Skin epidermis (tissue), 12 donors: Measurements from ENCODE around the gene GPR143.
"Not testable (repeated sequence)": the region's sequence is repeated elsewhere in the genome, so short reads cannot be mapped to it uniquely, and the experiment has no call there.

Source experiments
- H3K27ac ChIP-seq, 21 experiments: fragments of 200-600 bp; sonication (generic) in 11 of 21; one replicate each; pipeline ENCODE4 v1.5.0; 2020; ENCODE audit warnings: mild to moderate bottlenecking in 3 of 21, inconsistent platforms in 2 of 21, moderate library complexity in 2 of 21
- H3K4me3 ChIP-seq, 7 experiments: fragments of 200-600 bp; sonication (generic) in 2 of 7; one replicate each; pipeline ENCODE4 v1.5.0; 2020; ENCODE audit warnings: inconsistent platforms in 2 of 7, mild to moderate bottlenecking in 2 of 7, moderate library complexity in 1 of 7

The GPR143 gene

GRCh38 chrX:9772943-9773342 is 7.3 kb upstream of the GPR143 start:
- no peak overlapping the region for H3K4me3 ChIP-seq
- no peak overlapping the region for H3K27ac ChIP-seq

- H3K27ac ChIP-seq = no peak overlapping the region
- H3K4me3 ChIP-seq = no peak overlapping the region
Measured at GRCh38 chrX:9770319-9770718, 4.7 kb upstream of the GPR143 start.

- not testable (repeated sequence) for H3K4me3 ChIP-seq, H3K27ac ChIP-seq
Measured at GRCh38 chrX:9768321-9768839, 2.7 kb upstream of the GPR143 start.

DNA sequence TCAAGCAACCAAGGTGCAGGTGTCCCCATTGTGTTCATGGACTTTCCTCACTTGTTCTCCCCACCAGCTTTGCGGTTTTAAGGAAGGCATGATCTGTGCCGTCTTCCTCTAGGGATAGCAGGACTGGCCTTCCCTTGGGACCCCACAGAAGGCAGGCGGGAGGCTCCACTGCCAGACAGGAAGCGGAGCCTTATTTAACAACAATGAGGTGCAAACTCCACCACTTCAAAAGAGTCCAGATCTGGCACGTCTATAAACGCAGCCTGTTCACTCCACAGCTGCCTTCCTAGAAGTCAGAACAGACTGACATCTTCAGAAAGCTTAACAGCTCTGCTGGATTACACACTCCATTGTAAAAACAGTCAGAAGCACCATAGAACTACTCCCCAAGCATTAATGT is 1.7 kb upstream of the GPR143 start:
- Histone ChIP-seq H3K27ac (no peak overlapping the region), H3K4me3 (no peak overlapping the region)

DNA sequence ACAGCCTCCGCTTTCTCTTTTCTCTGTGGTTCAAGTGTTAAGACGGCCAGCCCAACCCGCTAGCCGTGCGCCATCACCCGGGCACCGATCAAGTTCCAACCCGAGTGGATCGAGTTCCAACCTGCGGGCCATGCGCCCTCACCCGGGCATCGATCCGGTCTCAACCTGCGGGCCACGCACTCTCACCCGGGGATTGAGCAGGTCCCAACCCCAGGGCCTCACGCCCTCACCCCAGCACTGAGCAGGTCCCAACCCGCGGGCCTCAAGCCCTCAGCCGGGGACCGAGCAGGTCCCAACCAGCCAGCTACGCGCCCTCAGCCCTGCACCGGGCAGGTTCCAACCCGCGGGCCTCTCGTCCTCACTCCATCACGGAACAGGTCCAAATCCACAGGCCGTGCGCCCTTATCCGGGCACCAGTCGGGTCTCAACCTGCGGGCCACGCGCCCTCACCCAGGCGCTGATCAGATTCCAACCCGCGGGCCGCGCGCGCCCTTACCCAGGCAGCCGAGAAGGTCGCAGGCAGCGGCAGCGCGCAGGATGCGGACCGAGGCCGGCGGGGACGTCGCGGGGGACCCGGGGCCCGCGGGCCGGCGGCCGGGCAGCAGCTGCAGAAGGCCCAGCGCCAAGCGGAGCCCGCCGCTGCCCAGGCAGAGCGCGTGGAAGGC is 443 bp downstream of the GPR143 start:
- Histone ChIP-seq H3K27ac (peak overlapping the region in 2 of 21 experiments; percentile 13 to 27), H3K4me3 (no peak overlapping the region)

DNA sequence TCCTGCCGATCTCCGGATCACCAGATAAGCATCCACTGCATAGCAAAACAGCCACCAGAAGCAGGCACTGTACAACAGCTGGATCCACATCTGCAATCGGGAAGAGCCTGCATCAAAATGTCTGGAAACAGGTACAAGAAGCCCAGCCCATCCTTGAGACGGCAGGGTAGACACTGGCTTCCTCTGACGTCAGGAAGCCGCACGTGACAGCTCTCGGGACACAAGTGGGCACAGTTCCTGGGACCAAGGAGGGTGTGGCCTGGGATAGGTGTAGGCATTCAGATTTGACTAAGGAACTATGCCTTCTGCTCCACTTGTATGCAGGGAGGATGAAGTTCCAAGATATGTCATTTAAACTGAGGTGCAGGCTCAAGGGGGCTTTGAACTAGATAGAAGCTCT is 6.3 kb downstream of the GPR143 start:
- Histone ChIP-seq H3K27ac (no peak overlapping the region), H3K4me3 (no peak overlapping the region)

GRCh38 chrX:9758021-9758638 is 7.5 kb downstream of the GPR143 start:
- Histone ChIP-seq H3K27ac (no peak overlapping the region), H3K4me3 (no peak overlapping the region)

DNA sequence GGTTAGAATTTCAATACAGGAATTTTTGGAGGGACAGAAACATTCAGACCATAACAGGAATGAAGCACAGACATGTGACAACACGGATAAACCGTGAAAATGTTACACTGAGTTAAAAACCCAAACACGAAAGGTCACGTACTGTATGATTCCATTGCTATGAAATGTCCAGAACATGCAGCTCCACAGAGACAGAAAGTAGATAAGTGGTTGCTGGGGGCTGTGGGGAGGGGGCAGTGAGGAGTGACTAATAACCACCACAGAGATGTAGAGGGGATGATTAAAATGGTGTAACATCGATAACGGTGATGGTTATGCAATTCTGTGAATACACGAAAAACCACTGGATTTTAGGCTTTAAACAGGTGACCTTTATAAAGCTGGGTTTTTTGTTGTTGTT is 8.3 kb downstream of the GPR143 start:
- Histone ChIP-seq H3K4me3 (no peak overlapping the region), H3K27ac (no peak overlapping the region)

DNA sequence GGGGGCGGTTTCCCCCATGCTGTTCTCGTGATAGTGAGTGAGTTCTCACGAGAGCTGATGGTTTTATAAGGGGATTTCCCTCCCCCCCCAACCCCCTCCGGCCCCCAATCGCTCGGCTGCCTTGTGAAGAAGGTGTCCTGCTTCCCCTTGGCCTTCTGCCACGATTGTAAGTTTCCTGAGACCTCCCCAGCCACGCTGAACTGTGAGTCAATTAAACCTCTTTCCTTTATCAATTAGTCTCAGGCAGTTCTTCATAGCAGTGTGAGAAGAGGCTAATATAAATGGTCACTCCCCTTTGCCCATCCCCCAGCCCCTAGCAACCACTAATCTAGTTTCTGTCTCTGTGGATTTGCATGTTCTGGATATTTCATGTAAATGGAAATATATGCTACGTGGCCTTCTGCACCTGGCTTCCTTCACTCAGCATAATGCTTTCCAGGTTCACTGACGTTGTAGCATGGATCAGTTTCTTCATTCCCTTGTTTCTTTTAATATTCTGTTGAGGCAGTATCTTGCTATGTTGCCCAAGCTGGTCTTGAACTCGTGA is 16.4 kb downstream of the GPR143 start:
- Histone ChIP-seq H3K27ac (no peak overlapping the region), H3K4me3 (no peak overlapping the region)

- Histone ChIP-seq H3K27ac (no peak overlapping the region), H3K4me3 (no peak overlapping the region)
Measured at GRCh38 chrX:9747644-9748043, 18.0 kb downstream of the GPR143 start.

DNA sequence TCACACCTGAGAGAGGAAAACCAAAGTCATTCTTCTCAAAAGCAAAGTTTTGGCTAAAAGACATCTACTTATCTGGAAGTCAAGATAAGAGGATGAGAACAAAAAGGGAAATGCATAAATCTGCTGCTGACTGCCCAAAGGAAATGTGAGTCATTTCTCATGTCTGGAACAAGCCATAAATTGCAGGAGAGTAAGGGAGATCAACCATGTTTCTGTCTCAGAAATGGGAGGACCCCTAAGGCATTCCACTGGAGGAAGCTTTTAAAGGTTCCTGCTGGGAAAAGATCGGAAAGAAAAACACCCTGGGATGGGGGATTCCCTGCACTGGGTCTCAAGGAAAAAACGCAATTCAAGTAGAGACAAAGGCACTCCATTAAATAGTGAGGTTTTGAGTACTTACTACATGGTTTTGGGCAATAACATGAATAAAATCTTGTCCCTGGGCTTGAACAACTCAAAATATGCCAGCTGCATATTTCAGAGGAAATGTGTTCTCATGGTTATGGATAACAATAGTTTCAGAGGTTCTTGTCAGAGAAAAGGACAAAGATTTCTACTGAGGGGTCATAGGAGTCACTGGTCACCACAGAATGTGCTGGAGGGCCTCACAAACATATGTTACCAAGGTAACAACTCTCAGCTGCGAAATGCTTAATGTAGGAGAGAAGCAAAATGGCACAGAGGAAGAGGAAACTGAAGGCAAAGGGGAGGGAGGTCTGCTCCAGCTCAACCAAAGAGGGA is 19.3 kb downstream of the GPR143 start:
- H3K27ac ChIP-seq = peak overlapping the region in 4 of 21 experiments; percentile 9 to 50 (median 13)

DNA sequence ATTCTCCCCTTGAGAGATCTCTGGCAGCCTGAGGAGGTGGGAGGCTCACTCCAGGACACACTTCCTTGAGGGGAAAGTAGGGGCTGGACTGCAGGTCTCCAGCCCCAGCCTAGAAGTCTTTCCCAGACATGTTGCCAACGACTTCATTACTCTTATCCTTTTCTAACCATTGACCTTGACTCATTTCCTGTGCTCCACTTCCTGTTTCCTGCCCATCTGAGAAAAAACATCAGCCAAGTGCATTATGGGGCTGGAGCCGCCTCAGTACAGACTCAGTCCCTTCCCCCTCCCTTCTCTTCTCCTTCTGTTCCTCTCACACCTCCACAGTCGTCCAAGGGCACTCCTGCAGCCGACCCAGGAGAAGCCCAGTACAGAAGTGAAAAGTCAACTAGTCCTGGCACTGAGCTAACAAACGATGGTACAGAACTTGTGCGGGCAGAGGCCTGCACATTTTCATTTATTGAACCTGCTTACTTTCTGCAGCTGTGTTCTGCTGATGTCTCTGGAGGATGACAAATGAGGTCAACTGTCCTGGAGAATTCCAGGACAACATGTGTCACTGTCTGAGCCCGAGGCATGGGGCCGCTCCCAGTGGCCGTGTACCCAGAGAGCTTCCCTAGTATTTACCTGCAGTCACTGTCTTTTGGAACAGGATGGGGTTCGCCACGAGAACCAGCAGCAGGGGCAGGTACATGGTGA is 20.1 kb downstream of the GPR143 start:
- H3K27ac ChIP-seq = peak overlapping the region in 3 of 21 experiments; percentile 9 to 50 (median 11)
- no peak overlapping the region for H3K4me3 ChIP-seq

More for the DNA sequence above, 19.3 kb downstream of the GPR143 start:
- no peak overlapping the region for H3K4me3 ChIP-seq

DNA sequence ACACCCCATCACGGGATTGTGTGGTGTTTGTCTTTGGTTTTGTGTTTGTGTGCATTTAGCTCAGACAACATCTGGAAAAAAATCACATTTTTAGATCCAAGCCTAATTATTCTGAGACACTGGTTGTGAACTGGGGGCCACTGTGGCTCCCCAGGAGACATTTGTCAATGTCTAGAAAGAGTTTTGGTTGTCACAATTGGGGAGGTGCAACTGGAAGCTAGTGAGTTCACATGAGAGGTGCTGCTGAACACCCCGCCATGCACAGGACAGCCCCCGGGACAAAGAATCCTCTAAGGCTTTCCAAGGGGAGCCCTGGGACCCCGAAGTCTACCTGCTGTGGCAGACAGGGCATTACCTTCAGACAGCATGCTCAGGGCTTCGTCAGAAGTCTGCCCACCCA is 26.5 kb downstream of the GPR143 start:
- H3K27ac ChIP-seq = no peak overlapping the region
- H3K4me3 ChIP-seq = no peak overlapping the region

GRCh38 chrX:9738151-9738550 is 27.5 kb downstream of the GPR143 start:
- Histone ChIP-seq H3K27ac (no peak overlapping the region), H3K4me3 (no peak overlapping the region)

DNA sequence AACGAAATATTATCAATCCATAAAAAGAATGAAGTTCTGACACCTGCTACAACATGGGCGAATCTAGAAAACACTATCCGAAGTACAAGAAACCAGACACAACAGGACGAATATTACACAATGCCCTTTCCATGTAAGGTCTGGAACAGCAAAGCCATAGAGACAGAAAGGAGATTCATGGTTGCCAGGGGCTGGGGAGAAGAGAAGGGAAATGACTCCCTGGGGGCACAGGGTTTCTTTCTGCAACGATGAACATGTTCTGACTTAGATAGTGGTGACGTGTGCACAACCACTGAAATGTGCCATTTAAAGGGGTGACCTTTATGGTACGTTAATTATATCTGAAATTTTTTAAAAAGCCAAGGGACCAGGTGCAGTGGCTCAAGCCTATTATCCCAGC is 28.3 kb downstream of the GPR143 start:
- no peak overlapping the region for H3K4me3 ChIP-seq
- no peak overlapping the region for H3K27ac ChIP-seq

- Histone ChIP-seq H3K4me3 (no peak overlapping the region), H3K27ac (no peak overlapping the region)
Measured at GRCh38 chrX:9730752-9731151, 34.9 kb downstream of the GPR143 start.

DNA sequence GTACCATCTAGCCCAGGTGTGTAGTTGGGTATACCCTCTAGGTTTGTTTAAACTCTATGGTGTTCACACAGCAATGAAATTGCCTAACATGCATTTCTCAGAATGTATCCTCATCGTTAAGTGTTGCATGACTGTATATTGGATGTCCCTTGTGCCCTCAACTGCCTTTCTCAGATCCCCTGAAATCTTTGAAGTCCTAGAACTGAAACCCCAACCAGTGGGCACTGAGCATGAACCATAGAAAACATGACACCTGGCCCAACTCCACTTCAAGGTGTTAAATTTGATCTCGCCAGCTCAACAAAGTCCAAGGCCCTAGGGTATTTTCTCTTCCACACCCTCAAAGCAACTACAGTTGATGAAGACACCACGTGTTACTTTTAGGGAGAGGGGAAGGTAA is 35.6 kb downstream of the GPR143 start:
- H3K4me3 ChIP-seq = no peak overlapping the region
- no peak overlapping the region for H3K27ac ChIP-seq

DNA sequence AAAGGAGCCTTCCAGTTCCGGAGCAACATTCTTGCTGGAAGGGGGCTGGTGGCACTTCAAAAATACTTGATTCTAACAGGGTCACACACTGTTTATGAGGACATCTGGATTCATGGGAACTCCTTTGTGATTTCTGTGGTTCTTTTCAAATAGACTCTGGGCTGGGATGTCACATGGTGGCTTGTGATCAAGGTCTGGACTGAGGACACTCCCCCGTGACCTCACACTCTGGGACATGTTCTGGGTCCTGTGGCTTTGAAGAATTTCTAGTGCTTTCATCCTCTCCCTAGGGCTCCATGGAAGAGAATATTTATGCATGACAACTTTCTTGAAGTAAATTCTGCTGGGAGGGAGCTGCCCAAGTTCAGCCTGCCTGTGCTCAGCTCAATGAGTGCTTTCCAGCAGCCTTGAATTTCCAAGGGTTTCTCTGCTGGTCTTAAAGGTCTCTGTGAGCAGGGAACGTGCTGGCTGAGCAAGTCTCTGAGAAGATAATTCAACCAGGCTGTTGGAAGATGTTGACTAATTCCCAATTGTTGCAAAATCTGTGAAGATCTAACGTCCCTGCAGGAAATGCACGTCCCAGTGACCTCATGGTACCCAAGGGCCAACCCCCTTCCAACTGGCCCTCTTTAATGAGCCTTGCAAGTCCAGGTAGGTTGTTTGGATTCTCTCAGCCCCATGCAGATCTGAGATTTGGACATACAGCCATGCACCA is 36.3 kb downstream of the GPR143 start:
- Histone ChIP-seq H3K4me3 (no peak overlapping the region), H3K27ac (no peak overlapping the region)

GRCh38 chrX:9728261-9728660 is 37.4 kb downstream of the GPR143 start:
- Histone ChIP-seq H3K4me3 (no peak overlapping the region), H3K27ac (no peak overlapping the region)
